ENCODE data around the gene CDC42BPA.

GRCh38 chr1:227161470-227161869 is 156.8 kb downstream of the CDC42BPA start:
- TF ChIP-seq CTCF (IDR thresholded peaks at IDR 0.05) (no peak), ZFX (IDR thresholded peaks at IDR 0.05; ENCODE audit: borderline replicate concordance) (no peak)

All from 22Rv1 (cell line).